SK-N-SH treated with all-trans-retinoic acid at 6 μM for 48 hours (cell line): ENCODE data around the gene SCYGR6.

Experiments
- ATAC-seq: fragments of 200-7000 bp; cut with Tn5 transposase; 3 replicates; pipeline ENCODE4 v1.9.1; 2020; ENCODE audit warnings: mild to moderate bottlenecking, moderate library complexity
- ARNTL ChIP-seq: fragments of 450-650 bp; formaldehyde crosslinking; IDR thresholded peaks from 2 replicates; pipeline ENCODE4 v1.5.0; 2020; ENCODE audit warnings: low read depth, mild to moderate bottlenecking, moderate library complexity, borderline replicate concordance
- BACH2 ChIP-seq: fragments of 250-450 bp; sonication (Bioruptor Pico); IDR thresholded peaks from 2 replicates; pipeline ENCODE4 v1.9.0; 2021; ENCODE audit warnings: mild to moderate bottlenecking, borderline replicate concordance
- CSDC2 ChIP-seq: fragments of 250-450 bp; sonication (Bioruptor Pico); IDR thresholded peaks from 2 replicates; pipeline ENCODE4 v1.5.0; 2020; ENCODE audit warnings: mild to moderate bottlenecking, moderate library complexity
- ESRRG ChIP-seq: fragments of 250-450 bp; sonication (Bioruptor Pico); IDR thresholded peaks from 2 replicates; pipeline ENCODE4 v1.6.1; 2021; ENCODE audit warnings: mild to moderate bottlenecking
- GLIS3 ChIP-seq: fragments of 250-450 bp; sonication (Bioruptor Pico); IDR thresholded peaks from 2 replicates; pipeline ENCODE4 v1.5.0; 2020; ENCODE audit warnings: mild to moderate bottlenecking, moderate library complexity
- ISL1 ChIP-seq: fragments of 250-450 bp; sonication (Bioruptor Pico); IDR thresholded peaks from 2 replicates; pipeline ENCODE4 v2.1.2; 2022; ENCODE audit warnings: mild to moderate bottlenecking, moderate library complexity
- OSR1 ChIP-seq: fragments of 250-450 bp; sonication (Bioruptor Pico); IDR thresholded peaks from 2 replicates; pipeline ENCODE4 v1.8.0; 2022; ENCODE audit warnings: moderate library complexity, mild to moderate bottlenecking, inconsistent platforms
- SNAI2 ChIP-seq: fragments of 250-450 bp; sonication (Bioruptor Pico); IDR thresholded peaks from 2 replicates; pipeline ENCODE4 v1.5.0; 2020; ENCODE audit warnings: mild to moderate bottlenecking, moderate library complexity
- TCF4 ChIP-seq: fragments of 250-450 bp; sonication (Bioruptor Pico); IDR thresholded peaks from 2 replicates; pipeline ENCODE4 v1.8.0; 2021; ENCODE audit warnings: mild to moderate bottlenecking, moderate library complexity, borderline replicate concordance
- TOX ChIP-seq: fragments of 250-450 bp; sonication (Bioruptor Pico); IDR thresholded peaks from 2 replicates; pipeline ENCODE4 v1.8.0; 2021; ENCODE audit warnings: mild to moderate bottlenecking, moderate library complexity, borderline replicate concordance
- ZC3H10 ChIP-seq: fragments of 250-450 bp; sonication (Bioruptor Pico); IDR thresholded peaks from 2 replicates; pipeline ENCODE4 v1.5.1; 2021; ENCODE audit warnings: mild to moderate bottlenecking, moderate library complexity
- ZFP3 ChIP-seq: fragments of 250-450 bp; sonication (Bioruptor Pico); IDR thresholded peaks from 2 replicates; pipeline ENCODE4 v1.5.0; 2020; ENCODE audit warnings: mild to moderate bottlenecking, moderate library complexity
- ZNF565 ChIP-seq: fragments of 450-650 bp; formaldehyde crosslinking; conservative IDR thresholded peaks from 2 replicates; pipeline ENCODE4 v1.5.0; 2020; ENCODE audit warnings: low read depth, mild to moderate bottlenecking, moderate library complexity
- ZNF70 ChIP-seq: fragments of 450-650 bp; formaldehyde crosslinking; IDR thresholded peaks from 2 replicates; pipeline ENCODE4 v1.5.0; 2020; ENCODE audit warnings: mild to moderate bottlenecking, moderate library complexity
- ZNF8 ChIP-seq: fragments of 450-650 bp; formaldehyde crosslinking; IDR thresholded peaks from 2 replicates; pipeline ENCODE4 v1.5.0; 2020; ENCODE audit warnings: mild to moderate bottlenecking, moderate library complexity
- TF ChIP-seq, protein P1 (sequence below): fragments of 250-450 bp; sonication (Bioruptor Pico); IDR thresholded peaks from 2 replicates; pipeline ENCODE4 v1.8.0; 2021; ENCODE audit warnings: low read depth, mild to moderate bottlenecking, moderate library complexity, borderline replicate concordance
- TF ChIP-seq, protein P2 (sequence below): fragments of 250-450 bp; sonication (Bioruptor Pico); IDR thresholded peaks from 2 replicates; pipeline ENCODE4 v1.5.0; 2020; ENCODE audit warnings: mild to moderate bottlenecking, moderate library complexity
- TF ChIP-seq, protein P3 (sequence below): fragments of 250-450 bp; sonication (Bioruptor Pico); IDR thresholded peaks from 2 replicates; pipeline ENCODE4 v1.5.1; 2020; ENCODE audit warnings: low read depth, mild to moderate bottlenecking, moderate library complexity
- TF ChIP-seq, protein P4 (sequence below): fragments of 250-450 bp; sonication (Bioruptor Pico); IDR thresholded peaks from 2 replicates; pipeline ENCODE4 v1.5.1; 2021; ENCODE audit warnings: mild to moderate bottlenecking, moderate library complexity
- TF ChIP-seq, protein P5 (sequence below): fragments of 250-450 bp; sonication (Bioruptor Pico); IDR thresholded peaks from 2 replicates; pipeline ENCODE4 v1.8.0; 2020; ENCODE audit warnings: mild to moderate bottlenecking, moderate library complexity, borderline replicate concordance

Gene SCYGR6

DNA sequence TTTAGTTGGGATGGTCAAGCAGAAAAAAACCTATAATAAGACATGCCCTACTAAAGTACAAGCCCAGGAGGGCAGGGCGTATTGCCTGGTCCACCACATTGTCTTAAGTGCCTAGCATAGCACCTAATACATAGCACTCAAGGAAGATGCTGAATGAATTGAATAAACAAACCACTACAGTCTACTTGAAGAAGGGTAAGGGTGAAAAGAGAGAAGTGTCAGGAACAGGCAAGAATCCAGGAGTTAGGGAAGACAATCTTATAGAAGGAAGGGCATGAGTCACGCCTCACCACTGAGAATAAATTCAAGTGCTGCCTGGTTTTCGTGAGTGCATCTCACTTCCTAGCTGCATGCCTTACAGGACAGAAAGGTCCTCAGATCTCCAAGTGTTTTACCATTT, 20.6 kb downstream of the SCYGR6 start:
- ATAC-seq, result no peak; the same call in 2 of the 3 replicates
- TF ChIP-seq ZC3H10 (no peak), ZFP3 (no peak), BACH2 (CRISPR knock-in tag) (no peak)
- TF ChIP-seq, protein P1, sequence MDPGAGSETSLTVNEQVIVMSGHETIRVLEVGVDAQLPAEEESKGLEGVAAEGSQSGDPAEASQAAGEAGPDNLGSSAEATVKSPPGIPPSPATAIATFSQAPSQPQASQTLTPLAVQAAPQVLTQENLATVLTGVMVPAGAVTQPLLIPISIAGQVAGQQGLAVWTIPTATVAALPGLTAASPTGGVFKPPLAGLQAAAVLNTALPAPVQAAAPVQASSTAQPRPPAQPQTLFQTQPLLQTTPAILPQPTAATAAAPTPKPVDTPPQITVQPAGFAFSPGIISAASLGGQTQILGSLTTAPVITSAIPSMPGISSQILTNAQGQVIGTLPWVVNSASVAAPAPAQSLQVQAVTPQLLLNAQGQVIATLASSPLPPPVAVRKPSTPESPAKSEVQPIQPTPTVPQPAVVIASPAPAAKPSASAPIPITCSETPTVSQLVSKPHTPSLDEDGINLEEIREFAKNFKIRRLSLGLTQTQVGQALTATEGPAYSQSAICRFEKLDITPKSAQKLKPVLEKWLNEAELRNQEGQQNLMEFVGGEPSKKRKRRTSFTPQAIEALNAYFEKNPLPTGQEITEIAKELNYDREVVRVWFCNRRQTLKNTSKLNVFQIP, result no peak

DNA sequence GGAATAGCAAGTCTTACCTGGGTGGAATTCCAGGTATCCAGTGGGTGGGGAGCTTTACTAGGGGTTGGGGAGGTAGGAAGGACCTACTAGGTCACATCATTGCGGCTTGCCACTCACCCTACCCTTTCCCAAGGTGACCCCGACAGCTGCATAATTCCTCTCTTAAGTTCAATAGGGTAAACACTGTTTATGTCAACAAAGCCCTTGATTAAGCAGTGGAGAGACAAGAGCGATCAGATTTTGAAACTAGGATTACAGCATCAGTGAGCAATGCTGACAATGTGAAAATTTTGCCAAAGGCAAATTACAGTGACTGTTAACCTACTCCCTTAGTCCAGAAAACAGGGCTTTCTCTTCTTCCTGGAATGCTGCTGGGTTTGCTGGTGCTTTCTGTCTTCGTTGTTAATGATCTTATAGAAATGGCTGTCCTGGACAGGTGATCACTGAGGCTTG, 21.3 kb downstream of the SCYGR6 start:
- ATAC-seq, result no peak

DNA sequence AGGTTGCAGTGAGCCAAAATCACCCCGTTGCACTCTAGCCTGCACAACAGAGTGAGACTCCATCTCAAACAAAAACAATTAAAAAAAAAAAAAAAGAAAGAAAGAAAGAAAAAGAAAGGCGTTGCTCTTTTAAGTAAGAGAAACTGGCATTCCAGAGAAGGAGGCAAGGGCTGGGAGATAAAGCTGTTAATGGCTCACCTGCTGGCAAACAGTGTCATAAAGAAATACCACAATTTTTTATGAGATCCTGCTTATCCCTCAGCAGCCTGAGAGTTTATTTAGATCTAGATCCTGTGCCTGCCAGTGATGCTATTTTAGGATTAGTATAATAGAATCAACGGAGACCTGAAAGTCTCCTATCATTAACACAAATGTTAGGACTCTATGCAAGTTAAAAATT, 23.0 kb downstream of the SCYGR6 start:
- TF ChIP-seq BACH2 (CRISPR knock-in tag) (no peak), ESRRG (CRISPR knock-in tag) (no peak), OSR1 (CRISPR knock-in tag) (no peak), TCF4 (no peak)
- no peak for ATAC-seq

More for the DNA sequence above, 21.3 kb downstream of the SCYGR6 start:
- TF ChIP-seq ZNF8 (CRISPR knock-in tag) (no peak), ARNTL (no peak), CSDC2 (no peak), BACH2 (CRISPR knock-in tag) (no peak)
- TF ChIP-seq, protein P2, sequence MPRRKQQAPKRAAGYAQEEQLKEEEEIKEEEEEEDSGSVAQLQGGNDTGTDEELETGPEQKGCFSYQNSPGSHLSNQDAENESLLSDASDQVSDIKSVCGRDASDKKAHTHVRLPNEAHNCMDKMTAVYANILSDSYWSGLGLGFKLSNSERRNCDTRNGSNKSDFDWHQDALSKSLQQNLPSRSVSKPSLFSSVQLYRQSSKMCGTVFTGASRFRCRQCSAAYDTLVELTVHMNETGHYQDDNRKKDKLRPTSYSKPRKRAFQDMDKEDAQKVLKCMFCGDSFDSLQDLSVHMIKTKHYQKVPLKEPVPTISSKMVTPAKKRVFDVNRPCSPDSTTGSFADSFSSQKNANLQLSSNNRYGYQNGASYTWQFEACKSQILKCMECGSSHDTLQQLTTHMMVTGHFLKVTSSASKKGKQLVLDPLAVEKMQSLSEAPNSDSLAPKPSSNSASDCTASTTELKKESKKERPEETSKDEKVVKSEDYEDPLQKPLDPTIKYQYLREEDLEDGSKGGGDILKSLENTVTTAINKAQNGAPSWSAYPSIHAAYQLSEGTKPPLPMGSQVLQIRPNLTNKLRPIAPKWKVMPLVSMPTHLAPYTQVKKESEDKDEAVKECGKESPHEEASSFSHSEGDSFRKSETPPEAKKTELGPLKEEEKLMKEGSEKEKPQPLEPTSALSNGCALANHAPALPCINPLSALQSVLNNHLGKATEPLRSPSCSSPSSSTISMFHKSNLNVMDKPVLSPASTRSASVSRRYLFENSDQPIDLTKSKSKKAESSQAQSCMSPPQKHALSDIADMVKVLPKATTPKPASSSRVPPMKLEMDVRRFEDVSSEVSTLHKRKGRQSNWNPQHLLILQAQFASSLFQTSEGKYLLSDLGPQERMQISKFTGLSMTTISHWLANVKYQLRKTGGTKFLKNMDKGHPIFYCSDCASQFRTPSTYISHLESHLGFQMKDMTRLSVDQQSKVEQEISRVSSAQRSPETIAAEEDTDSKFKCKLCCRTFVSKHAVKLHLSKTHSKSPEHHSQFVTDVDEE, result no peak
- TF ChIP-seq, protein P3, sequence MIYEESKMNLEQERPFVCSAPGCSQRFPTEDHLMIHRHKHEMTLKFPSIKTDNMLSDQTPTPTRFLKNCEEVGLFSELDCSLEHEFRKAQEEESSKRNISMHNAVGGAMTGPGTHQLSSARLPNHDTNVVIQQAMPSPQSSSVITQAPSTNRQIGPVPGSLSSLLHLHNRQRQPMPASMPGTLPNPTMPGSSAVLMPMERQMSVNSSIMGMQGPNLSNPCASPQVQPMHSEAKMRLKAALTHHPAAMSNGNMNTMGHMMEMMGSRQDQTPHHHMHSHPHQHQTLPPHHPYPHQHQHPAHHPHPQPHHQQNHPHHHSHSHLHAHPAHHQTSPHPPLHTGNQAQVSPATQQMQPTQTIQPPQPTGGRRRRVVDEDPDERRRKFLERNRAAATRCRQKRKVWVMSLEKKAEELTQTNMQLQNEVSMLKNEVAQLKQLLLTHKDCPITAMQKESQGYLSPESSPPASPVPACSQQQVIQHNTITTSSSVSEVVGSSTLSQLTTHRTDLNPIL, result no peak
- TF ChIP-seq, all 23 proteins: peak for 0

DNA sequence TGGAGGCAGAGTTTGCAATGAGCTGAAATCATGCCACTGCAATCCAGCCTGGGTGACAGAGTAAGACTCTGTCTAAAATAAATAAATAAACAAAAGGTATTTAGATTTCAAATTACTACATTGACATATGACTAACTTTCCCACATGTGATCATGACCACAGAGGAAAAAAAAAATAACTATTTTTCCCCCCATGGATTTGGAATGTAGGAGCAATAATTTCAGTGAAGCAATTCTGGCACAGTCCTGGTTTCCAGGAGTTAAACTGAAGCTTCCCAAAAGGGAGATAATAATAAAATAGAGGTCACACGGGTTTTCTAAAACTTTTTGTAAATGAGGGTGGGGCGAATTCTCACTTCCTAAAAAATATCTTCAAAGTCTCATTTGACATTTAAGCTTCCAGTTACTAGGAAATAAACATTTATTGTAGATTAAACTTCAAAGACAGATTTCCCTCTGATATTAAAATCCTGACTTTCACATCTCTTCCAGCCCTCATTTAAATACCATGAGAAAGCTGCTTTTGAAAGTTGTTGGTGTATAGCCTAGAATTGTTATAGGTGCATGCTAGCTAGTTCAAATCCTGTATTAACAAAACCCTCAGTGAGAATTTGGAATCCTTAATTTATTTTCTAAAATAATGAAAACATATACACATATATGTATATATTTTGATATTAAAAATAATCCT, 27.4 kb downstream of the SCYGR6 start:
- no peak for TF ChIP-seq ZNF70 (CRISPR knock-in tag)
- TF ChIP-seq, protein P4, sequence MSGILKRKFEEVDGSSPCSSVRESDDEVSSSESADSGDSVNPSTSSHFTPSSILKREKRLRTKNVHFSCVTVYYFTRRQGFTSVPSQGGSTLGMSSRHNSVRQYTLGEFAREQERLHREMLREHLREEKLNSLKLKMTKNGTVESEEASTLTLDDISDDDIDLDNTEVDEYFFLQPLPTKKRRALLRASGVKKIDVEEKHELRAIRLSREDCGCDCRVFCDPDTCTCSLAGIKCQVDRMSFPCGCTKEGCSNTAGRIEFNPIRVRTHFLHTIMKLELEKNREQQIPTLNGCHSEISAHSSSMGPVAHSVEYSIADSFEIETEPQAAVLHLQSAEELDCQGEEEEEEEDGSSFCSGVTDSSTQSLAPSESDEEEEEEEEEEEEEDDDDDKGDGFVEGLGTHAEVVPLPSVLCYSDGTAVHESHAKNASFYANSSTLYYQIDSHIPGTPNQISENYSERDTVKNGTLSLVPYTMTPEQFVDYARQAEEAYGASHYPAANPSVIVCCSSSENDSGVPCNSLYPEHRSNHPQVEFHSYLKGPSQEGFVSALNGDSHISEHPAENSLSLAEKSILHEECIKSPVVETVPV, result no peak
- no peak for TF ChIP-seq ISL1
- no peak for TF ChIP-seq ZC3H10
- no peak for TF ChIP-seq GLIS3 (CRISPR knock-in tag)
- no peak for TF ChIP-seq BACH2 (CRISPR knock-in tag)
- no peak for ATAC-seq

DNA sequence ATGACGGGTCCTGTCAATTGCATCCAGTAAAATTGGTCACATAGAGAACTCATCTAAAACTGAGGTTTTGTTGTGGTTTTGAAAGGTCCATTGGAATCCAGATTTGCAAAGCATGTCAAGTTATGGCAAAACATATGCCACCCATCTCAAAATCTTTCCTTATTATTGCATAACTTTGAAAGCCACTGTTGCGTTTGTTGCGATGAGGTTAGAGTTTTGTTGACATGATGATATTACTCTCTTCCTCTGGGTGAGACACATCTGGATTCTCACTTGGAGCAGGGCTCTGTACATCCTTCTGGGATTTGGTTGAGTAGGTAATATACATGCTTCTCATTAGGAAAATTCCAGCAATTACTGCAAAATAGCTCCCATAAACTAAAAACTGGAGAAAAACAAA, 37.4 kb downstream of the SCYGR6 start:
- no peak for ATAC-seq
- TF ChIP-seq, protein P5, sequence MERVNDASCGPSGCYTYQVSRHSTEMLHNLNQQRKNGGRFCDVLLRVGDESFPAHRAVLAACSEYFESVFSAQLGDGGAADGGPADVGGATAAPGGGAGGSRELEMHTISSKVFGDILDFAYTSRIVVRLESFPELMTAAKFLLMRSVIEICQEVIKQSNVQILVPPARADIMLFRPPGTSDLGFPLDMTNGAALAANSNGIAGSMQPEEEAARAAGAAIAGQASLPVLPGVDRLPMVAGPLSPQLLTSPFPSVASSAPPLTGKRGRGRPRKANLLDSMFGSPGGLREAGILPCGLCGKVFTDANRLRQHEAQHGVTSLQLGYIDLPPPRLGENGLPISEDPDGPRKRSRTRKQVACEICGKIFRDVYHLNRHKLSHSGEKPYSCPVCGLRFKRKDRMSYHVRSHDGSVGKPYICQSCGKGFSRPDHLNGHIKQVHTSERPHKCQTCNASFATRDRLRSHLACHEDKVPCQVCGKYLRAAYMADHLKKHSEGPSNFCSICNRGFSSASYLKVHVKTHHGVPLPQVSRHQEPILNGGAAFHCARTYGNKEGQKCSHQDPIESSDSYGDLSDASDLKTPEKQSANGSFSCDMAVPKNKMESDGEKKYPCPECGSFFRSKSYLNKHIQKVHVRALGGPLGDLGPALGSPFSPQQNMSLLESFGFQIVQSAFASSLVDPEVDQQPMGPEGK (CRISPR knock-in tag), result no peak
- TF ChIP-seq TOX (no peak), OSR1 (CRISPR knock-in tag) (no peak), GLIS3 (CRISPR knock-in tag) (no peak), SNAI2 (no peak), ZNF8 (CRISPR knock-in tag) (no peak), ISL1 (no peak), ESRRG (CRISPR knock-in tag) (no peak), ZNF565 (CRISPR knock-in tag) (no peak)
- TF ChIP-seq, protein P3, result no peak
- TF ChIP-seq, protein P4, result no peak
- TF ChIP-seq, all 23 proteins: peak for 0
